ENCODE measurements around the gene NSD2.

- TF ChIP-seq CTCF (conservative IDR thresholded peaks at IDR 0.05 in 1 of 2, IDR thresholded peaks at IDR 0.05 in 1 of 2; ENCODE audit: low read depth in 1 of 2, low read length in 2 of 2) (no peak), EZH2 (IDR thresholded peaks at IDR 0.05; ENCODE audit: low read length, missing control alignments) (no peak)
Measured at GRCh38 chr4:1948892-1949436, 77.8 kb downstream of the NSD2 start.

All from fibroblast of lung (primary cell).